Measurements from ENCODE around the gene KCNJ18.
"Not testable (repeated sequence)": the region's sequence is repeated elsewhere in the genome, so short reads cannot be mapped to it uniquely, and the experiment has no call there.

The KCNJ18 gene

DNA sequence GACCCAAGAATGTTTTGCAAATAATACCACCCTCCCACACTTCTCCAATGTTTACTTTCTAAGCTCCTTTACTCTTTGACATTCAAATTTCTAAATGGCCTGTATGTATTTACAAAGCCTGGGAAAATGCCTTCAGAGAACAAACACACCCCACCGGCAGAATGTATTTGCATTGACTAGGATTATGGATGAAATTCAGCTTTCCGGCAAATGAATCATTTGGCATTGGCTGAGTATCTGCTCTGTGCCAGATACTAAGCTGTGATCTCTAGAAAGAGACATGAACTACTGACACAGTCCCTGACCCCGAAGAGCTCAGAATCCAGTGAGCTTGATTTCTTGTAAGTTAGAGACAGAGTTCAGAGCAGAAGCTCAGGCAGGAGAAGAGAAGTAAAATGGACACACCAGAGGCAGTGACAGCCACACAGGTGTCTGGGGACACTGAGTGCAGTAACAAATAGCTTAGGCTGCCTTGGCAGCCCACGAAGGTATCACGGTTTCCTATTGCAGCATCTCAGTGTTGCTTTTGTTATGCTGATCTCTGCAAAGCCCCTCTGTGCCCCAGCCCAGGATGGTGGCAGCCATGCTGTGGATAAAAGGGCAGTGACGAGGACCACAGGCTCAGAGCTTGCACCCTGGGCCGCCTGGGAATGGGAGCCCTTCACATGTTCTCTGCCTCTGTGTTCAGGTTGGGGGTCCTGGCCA lies 24.8 kb upstream of the KCNJ18 start:
- not testable (repeated sequence) for ATAC-seq; DNase-seq; H3K4me1 Mint-ChIP-seq; H3K27ac Mint-ChIP-seq; H3K27me3 Mint-ChIP-seq; H3K36me3 Mint-ChIP-seq (ENCODE audit: low read depth); H3K4me3 Mint-ChIP-seq
- H3K9me3 Mint-ChIP-seq, result peaks cover 10% of the 10 kb centered on the region

DNA sequence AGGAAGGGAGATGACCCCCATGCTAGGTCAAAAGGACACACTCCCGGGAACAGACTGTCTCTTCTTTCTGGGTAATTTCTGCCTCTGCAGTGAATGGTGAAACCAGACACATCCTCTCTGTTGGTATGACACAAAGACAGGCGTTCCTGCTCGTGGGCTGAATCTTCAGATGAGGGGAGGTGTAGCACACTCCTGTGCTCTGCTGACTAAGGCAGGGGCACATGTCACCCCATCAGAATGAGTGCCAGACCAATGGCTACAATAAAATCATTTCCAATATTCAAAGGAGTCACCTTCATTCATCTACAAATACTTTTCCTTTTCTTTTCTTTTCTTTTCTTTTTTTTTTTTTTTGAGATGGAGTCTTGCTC lies 24.2 kb upstream of the KCNJ18 start:
- H3K27ac Mint-ChIP-seq; DNase-seq; ATAC-seq; H3K27me3 Mint-ChIP-seq; H3K4me1 Mint-ChIP-seq; H3K4me3 Mint-ChIP-seq; H3K36me3 Mint-ChIP-seq (ENCODE audit: low read depth): not testable (repeated sequence)
- peaks cover 12% of the 10 kb centered on the region for H3K9me3 Mint-ChIP-seq

DNA sequence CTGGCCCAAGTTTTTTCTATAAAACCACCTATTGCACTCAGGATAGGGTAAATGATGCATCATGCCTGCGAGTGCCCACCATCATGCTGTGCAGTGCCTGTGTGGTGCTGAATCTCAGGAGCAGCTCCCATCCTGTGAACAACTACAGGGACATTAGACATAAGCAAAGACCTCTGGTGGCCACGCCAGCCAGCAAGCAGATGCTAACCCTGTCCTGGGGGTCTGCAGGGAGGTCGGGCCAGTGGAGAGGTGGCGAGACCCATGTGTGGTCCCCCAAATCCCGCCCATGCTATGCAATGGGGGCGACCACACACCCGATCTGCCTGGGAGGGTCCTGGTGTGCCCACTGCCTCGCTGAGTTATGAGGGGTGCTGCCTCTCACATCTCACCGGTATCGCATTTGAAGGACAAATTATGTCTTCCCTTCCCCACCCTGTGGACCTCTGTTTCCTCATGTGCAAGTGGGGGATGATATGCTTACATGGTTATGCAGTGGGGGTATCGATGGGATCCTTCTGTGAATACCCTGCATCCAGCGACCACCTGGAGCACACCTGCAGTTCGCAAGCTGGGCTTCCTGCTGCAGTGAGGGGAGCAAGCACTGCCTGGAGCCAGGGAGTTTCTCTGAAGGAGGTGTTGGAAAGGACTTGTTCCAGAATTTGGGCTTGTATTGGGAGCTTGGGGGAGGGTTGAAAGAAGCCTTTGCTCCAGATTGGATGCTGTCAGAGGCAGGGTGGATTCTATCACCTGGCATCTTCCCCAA lies 23.4 kb upstream of the KCNJ18 start:
- not testable (repeated sequence) for DNase-seq; H3K4me3 Mint-ChIP-seq; H3K4me1 Mint-ChIP-seq; H3K27me3 Mint-ChIP-seq; H3K36me3 Mint-ChIP-seq (ENCODE audit: low read depth); ATAC-seq; H3K27ac Mint-ChIP-seq
- H3K9me3 Mint-ChIP-seq, result peaks cover 12% of the 10 kb centered on the region

DNA sequence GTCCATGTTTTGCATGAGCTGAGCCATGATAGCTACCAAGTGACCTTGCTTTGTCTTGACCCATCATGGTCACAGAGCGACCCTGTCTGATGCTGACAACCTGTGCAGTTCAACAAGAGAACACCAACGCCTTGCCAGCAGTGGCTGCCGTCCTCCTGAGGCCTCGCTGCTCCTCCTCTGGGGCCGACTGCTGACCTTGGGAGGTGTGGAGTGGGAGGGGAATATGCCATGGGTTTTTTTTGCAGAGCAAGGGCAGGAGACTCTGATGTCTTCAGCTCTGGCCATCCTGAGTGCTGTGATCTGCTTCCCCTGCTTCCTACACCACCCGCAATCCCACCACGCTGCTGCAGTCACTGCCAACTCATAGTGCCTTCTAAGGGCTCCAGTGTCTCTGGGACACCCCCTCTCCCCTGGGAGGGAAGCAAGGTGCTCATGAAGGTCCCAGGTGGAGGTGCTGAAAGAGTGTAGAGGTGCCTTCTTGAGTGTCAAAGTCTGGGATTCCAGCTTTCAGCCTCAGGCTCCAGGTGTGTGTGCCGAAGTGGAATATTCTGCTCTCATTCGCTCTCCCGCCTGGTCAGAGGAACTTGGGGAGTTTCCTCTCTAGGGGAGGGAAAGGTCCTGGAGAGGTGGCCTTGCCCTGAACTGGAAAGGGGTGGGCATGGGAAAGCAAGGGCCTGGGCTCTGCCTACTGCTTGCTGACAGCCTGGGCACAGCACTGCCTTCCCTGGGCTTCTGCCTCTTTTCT lies 22.5 kb upstream of the KCNJ18 start:
- H3K27ac Mint-ChIP-seq; H3K4me1 Mint-ChIP-seq; H3K9me3 Mint-ChIP-seq; H3K4me3 Mint-ChIP-seq; H3K36me3 Mint-ChIP-seq (ENCODE audit: low read depth); DNase-seq; ATAC-seq; H3K27me3 Mint-ChIP-seq: not testable (repeated sequence)

DNA sequence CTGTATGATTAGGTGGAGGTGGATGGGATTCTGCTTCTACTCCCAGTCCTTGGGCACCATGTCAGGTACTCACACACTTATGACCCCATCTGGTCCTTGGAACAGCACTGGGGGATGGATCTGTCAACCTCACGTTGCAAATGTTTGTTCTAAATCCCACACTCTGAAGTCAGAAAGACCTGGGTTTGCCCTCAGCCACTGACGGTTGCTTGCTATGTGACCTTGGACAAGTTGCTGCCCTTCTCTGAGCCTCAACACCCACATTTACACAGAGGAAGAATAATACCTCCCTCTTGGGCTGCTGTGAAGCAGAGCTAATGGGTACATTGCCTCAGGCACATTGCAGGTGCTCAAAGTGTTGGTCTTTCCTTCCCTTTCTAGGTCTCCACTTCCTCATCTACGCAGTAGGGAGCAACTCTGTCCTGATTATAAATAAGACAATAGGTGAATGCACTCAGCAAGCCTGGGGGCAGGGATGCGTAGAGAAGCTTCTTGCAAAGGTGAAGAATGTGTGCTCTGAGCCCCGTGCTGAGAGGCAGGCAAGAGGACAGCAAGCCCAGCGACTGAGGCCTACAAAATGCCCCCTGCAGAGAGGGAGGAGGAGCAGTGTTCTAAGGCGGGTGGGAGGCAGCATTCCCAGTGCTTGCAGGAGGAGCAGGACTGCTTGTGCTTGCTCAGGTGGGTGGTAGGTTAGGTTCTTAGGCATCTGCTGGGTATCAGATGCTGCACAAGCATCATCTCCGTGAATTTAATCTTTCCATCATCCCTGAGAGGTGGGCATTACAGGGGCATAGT lies 21.8 kb upstream of the KCNJ18 start:
- not testable (repeated sequence) for H3K27me3 Mint-ChIP-seq; H3K4me3 Mint-ChIP-seq; ATAC-seq; DNase-seq; H3K36me3 Mint-ChIP-seq (ENCODE audit: low read depth); H3K27ac Mint-ChIP-seq; H3K4me1 Mint-ChIP-seq; H3K9me3 Mint-ChIP-seq

DNA sequence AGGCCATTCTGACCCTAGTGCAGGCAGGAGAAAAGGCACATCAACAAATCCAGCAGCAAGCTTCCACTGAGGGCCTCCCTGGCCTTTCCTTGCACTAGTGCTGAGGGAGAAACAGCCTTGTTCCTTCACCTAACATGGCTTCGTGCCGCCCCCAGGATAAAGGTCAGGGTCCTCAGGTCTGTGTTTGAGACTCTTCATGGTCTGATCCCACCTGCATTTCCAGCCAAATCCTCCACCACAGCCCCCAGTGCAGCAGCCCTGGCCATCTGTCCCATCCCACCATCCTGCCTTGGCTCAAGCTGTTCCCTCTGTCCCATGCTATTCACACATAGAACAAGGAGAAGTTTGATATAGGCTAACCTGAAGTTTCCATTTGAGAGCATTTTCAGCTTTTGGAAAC lies 20.9 kb upstream of the KCNJ18 start:
- H3K27ac Mint-ChIP-seq; H3K36me3 Mint-ChIP-seq (ENCODE audit: low read depth); H3K4me3 Mint-ChIP-seq; DNase-seq; H3K4me1 Mint-ChIP-seq; H3K27me3 Mint-ChIP-seq; H3K9me3 Mint-ChIP-seq; ATAC-seq: not testable (repeated sequence)

DNA sequence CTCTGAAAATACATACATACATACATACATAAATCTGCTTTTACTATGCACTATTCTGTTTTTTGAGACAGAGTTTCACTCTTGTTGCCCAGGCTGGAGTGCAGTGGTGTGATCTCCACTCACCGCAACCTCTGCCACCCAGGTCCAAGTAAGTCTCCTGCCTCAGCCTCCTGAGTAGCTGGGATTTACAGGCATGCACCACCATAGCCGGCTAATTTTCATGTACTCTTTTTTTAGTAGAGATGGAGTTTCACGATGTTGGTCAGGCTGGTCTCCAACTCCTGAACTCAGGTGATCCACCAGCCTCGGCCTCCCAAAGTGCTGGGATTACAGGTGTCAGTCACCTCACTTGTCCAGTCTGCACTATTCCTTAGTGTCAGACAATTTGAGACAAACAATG lies 20.5 kb upstream of the KCNJ18 start:
- not testable (repeated sequence) for H3K4me3 Mint-ChIP-seq; DNase-seq; H3K36me3 Mint-ChIP-seq (ENCODE audit: low read depth); H3K4me1 Mint-ChIP-seq; H3K27me3 Mint-ChIP-seq; H3K9me3 Mint-ChIP-seq; ATAC-seq; H3K27ac Mint-ChIP-seq

DNA sequence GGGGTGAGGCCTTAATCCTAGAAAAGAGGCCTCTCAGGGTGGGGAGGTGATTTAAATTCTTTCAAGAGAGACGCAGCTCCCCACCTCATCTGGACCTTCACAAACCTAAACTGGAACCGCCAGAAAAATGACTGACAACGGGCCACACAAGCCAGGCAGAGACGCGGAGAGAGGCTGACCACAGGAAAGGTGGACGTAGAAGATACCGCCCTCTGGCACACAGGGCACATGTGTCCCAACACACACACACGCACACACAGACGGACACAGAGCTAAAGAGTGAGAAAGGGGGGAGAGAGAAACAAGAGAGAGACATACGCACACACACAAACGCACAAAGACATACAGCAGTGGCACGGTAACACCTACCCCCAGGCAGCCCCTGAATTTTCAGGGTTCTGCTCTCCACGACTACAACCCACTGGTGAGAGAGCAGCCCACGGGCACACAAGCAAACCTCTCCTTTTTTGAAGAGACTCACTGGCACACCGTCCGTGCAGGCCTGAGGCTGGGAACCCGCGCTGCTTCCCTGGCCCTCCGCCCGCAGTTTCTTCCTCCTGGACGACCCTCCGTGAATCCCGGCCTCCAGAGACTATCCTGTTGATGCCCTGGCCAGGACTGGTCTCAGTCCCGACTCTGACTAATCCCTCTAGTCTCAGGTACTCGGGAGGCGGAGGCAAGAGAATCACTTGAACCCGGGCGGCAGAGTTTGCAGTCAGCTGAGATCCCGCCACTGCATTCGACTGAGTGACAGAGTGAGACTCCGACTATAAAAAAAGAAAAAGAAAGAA lies 18.7 kb upstream of the KCNJ18 start:
- H3K4me3 Mint-ChIP-seq; H3K9me3 Mint-ChIP-seq; DNase-seq; H3K27ac Mint-ChIP-seq; H3K27me3 Mint-ChIP-seq; ATAC-seq; H3K36me3 Mint-ChIP-seq (ENCODE audit: low read depth); H3K4me1 Mint-ChIP-seq: not testable (repeated sequence)

DNA sequence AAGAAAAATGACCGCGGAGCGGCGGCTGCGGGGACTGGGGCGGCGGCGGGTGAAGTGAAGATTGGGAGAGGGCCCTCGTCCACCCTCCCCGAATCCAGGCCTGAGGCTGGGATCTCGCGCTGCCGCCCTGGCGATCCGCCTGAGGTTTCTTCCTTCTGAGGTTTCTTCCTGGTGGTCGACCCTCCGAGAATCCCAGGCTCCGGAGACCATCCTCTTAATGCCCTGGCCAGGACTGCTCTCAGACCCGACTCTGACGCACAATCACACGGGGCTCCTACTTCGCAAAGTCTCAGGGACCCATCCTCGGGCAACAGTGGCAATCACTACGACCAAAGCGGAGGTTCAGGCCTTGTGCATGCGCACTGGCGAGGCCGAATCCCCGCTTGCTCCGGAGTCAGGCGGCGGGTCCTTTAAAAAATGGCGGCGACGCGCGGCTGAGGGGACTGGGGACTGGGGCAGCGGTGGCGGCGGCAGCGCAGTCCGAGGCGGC lies 18.0 kb upstream of the KCNJ18 start:
- H3K27ac Mint-ChIP-seq, result no peak overlapping the region
- H3K27me3 Mint-ChIP-seq, result peaks cover 2% of the 10 kb centered on the region
- H3K4me1 Mint-ChIP-seq, result no peaks in the 10 kb centered on the region
- H3K9me3 Mint-ChIP-seq, result peaks cover 11% of the 10 kb centered on the region
- H3K4me3 Mint-ChIP-seq, result no peak overlapping the region
- H3K36me3 Mint-ChIP-seq (ENCODE audit: low read depth), result no peaks in the 10 kb centered on the region
- ATAC-seq, result no peak
- no peak for DNase-seq

DNA sequence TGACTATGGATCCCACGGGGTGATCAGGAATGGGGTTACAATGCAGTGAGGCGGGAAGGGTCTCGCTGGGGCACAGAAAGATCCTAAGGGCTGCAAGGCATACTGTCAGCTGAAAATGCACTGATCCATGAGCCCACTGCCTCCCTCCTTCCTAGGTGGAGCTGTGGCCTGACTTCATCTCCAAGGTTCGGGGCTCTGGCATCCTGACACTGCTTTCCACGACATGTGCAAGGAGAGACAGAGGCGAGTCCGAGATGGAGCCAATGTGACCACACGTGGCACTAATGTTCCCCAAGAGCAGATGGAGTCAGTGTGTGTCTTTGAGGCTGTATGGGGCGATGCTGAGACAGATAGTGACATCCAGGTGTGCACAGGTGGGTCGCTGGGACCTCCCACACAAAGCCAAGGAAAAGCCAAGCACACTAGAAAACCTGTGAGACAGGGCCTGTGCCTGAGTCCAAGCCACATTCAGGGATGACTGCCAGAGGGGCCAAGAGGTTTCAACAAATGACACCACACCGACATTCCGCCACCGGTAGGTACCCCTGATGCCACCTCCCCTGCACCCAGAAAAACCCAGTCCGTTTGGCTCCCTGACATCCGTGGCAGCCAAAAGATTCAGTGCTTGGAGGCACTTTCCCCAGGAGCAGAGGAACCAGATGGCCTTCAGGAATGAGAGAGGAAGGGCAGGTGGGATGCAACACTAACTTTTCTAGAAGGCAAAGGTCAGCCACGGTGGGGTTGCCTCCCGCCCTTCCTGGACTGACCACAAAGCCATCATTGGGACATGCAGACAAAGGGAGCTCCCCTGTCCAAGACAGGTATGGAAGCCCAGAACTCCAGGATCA lies 17.2 kb upstream of the KCNJ18 start:
- H3K9me3 Mint-ChIP-seq, result peaks cover 13% of the 10 kb centered on the region
- not testable (repeated sequence) for H3K36me3 Mint-ChIP-seq (ENCODE audit: low read depth); H3K4me1 Mint-ChIP-seq; DNase-seq; H3K4me3 Mint-ChIP-seq; ATAC-seq; H3K27me3 Mint-ChIP-seq; H3K27ac Mint-ChIP-seq

DNA sequence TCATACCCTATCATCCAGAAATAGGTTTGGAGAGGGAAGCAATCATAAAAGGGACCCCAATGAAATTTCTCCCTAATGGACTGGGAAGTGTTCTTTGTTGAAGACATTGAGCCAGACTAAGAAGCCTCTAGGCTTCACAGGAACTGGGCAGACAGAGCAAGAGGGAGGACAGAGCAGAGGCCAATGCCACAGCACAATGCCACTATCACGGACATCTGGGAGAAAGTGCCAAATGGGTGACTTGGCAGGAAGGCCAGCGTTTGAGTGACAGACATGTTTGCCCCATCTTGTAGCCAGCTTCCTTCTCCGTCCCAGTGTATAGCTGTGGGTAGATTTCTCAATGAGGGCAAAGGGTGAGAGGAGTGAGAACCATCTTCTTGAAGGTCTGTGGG lies 16.6 kb upstream of the KCNJ18 start:
- not testable (repeated sequence) for H3K36me3 Mint-ChIP-seq (ENCODE audit: low read depth); DNase-seq; H3K27ac Mint-ChIP-seq; H3K4me3 Mint-ChIP-seq; ATAC-seq; H3K27me3 Mint-ChIP-seq; H3K4me1 Mint-ChIP-seq
- peaks cover 13% of the 10 kb centered on the region for H3K9me3 Mint-ChIP-seq

DNA sequence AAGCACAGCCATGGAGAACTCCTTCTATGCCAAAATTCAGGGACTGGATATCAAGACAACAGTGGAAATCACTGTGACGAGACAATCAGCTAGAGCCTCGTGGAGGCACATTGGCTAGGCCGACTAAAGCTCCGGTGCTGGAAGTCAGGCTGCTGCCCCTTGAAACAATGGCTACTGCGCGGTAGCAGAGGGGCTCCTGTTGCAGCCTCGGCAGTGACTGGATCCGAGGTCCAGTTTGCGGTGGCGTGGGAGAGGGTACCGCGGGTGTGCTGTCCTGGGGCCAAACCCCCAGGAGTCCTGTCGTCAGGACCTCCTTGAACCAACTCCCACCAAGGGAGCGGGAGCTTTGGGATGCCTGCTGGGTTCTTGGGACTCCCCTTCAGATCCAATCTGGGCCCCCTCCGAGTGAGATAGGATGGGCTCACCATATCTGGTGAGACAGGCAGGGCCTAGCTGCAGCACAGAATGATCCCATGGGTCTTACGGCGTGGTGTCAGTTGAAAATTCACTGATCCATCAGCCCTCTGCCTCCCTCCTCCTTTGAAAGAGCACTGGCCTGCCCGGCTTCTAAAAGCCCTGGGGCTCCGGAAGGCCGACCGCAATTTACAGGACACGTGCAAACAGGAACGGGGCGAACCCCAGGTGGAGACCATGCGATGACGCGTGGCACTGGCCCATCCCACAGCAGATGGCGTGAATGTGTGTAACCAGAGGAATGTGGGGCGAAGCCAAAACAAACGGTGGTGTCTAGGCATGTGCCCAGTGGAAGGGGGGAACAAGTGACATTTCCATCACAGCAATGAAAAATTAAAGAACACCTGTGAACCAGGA lies 15.8 kb upstream of the KCNJ18 start:
- Mint-ChIP-seq H3K4me3 (no peak overlapping the region), H3K36me3 (ENCODE audit: low read depth) (no peaks in the 10 kb centered on the region), H3K4me1 (no peaks in the 10 kb centered on the region), H3K27me3 (no peaks in the 10 kb centered on the region), H3K27ac (no peak overlapping the region), H3K9me3 (peaks cover 13% of the 10 kb centered on the region)
- DNase-seq (no peak), ATAC-seq (no peak)

Measured in activated naive CD8-positive, alpha-beta T cell treated with anti-CD3 and anti-CD28 coated beads, Interleukin-2, amount 50 U/mL, for 24 hours (primary cell).